ENCODE results near the gene EFCAB8.

The EFCAB8 gene

DNA sequence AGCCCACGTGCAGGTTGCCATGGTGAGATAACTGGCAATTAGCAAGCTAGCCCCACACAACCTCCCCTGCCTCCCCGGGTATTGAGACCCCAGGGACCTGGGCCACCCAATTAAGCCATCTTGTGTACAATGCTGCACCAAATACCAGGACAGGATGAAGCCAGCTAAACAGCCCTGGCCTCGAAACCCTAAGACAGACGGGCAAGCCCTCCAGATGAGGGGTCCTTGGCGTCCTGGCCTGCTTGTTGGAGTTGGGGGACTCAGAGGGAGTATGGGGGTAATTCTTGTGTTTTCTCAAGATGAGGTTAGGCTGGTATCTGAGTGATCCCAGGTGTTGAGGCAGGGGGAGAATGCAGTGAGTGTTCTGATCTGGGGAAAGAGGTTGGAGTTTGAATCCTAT is 47.8 kb upstream of the EFCAB8 start:
- TF ChIP-seq, protein P1, sequence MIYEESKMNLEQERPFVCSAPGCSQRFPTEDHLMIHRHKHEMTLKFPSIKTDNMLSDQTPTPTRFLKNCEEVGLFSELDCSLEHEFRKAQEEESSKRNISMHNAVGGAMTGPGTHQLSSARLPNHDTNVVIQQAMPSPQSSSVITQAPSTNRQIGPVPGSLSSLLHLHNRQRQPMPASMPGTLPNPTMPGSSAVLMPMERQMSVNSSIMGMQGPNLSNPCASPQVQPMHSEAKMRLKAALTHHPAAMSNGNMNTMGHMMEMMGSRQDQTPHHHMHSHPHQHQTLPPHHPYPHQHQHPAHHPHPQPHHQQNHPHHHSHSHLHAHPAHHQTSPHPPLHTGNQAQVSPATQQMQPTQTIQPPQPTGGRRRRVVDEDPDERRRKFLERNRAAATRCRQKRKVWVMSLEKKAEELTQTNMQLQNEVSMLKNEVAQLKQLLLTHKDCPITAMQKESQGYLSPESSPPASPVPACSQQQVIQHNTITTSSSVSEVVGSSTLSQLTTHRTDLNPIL (CRISPR knock-in tag; IDR thresholded peaks at IDR 0.05; ENCODE audit: low read depth) = no peak
- no peak for TF ChIP-seq ARNTL (CRISPR knock-in tag; IDR thresholded peaks at IDR 0.05; ENCODE audit: borderline replicate concordance, low read depth)
- TF ChIP-seq PPARA (CRISPR knock-in tag; IDR thresholded peaks at IDR 0.05; ENCODE audit: borderline replicate concordance) = no peak
- no peak for TF ChIP-seq RARB (CRISPR knock-in tag; IDR thresholded peaks at IDR 0.05)
- TF ChIP-seq, protein P2, sequence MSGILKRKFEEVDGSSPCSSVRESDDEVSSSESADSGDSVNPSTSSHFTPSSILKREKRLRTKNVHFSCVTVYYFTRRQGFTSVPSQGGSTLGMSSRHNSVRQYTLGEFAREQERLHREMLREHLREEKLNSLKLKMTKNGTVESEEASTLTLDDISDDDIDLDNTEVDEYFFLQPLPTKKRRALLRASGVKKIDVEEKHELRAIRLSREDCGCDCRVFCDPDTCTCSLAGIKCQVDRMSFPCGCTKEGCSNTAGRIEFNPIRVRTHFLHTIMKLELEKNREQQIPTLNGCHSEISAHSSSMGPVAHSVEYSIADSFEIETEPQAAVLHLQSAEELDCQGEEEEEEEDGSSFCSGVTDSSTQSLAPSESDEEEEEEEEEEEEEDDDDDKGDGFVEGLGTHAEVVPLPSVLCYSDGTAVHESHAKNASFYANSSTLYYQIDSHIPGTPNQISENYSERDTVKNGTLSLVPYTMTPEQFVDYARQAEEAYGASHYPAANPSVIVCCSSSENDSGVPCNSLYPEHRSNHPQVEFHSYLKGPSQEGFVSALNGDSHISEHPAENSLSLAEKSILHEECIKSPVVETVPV (CRISPR knock-in tag; IDR thresholded peaks at IDR 0.05) = no peak
- TF ChIP-seq ZNF8 (CRISPR knock-in tag; IDR thresholded peaks at IDR 0.05) = no peak
- TF ChIP-seq SNAI2 (CRISPR knock-in tag; IDR thresholded peaks at IDR 0.05) = no peak
- TF ChIP-seq ZFP3 (CRISPR knock-in tag; IDR thresholded peaks at IDR 0.05) = no peak
- no peak for TF ChIP-seq ISL1 (CRISPR knock-in tag; IDR thresholded peaks at IDR 0.05)
- TF ChIP-seq ZNF565 (CRISPR knock-in tag; conservative IDR thresholded peaks at IDR 0.05; ENCODE audit: low read depth) = no peak
- TF ChIP-seq ZFP30 (CRISPR knock-in tag; IDR thresholded peaks at IDR 0.05) = no peak
- TF ChIP-seq, protein P3, sequence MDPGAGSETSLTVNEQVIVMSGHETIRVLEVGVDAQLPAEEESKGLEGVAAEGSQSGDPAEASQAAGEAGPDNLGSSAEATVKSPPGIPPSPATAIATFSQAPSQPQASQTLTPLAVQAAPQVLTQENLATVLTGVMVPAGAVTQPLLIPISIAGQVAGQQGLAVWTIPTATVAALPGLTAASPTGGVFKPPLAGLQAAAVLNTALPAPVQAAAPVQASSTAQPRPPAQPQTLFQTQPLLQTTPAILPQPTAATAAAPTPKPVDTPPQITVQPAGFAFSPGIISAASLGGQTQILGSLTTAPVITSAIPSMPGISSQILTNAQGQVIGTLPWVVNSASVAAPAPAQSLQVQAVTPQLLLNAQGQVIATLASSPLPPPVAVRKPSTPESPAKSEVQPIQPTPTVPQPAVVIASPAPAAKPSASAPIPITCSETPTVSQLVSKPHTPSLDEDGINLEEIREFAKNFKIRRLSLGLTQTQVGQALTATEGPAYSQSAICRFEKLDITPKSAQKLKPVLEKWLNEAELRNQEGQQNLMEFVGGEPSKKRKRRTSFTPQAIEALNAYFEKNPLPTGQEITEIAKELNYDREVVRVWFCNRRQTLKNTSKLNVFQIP (CRISPR knock-in tag; IDR thresholded peaks at IDR 0.05; ENCODE audit: borderline replicate concordance, low read depth) = no peak
- no peak for TF ChIP-seq GLIS3 (CRISPR knock-in tag; IDR thresholded peaks at IDR 0.05)
- no peak for TF ChIP-seq TOX (CRISPR knock-in tag; IDR thresholded peaks at IDR 0.05; ENCODE audit: borderline replicate concordance)
- TF ChIP-seq CSDC2 (CRISPR knock-in tag; IDR thresholded peaks at IDR 0.05) = no peak
- no peak for TF ChIP-seq ESRRG (CRISPR knock-in tag; IDR thresholded peaks at IDR 0.05)
- no peak for TF ChIP-seq TCF4 (CRISPR knock-in tag; IDR thresholded peaks at IDR 0.05; ENCODE audit: borderline replicate concordance)
- no peak for TF ChIP-seq ZC3H10 (CRISPR knock-in tag; IDR thresholded peaks at IDR 0.05)
- no peak for ATAC-seq

DNA sequence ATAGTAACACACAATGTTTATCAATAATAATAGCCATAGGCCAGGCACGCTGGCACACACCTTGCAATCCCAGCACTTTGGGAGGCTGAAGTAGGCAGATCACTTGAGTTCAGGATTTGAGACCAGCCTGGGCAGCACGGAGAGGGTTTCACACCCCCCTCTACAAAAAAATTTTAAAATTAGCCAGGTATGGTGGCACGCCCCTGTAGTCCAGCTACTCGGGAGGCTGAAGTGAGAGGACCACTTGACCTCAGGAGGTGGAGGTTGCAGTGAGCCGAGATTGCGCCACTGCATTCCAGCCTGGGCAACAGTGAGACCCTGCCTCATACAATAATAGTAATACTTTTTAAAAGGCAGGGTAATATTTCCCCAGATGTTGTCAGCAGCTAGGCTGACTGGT is 46.8 kb upstream of the EFCAB8 start:
- no peak for TF ChIP-seq ISL1 (CRISPR knock-in tag; IDR thresholded peaks at IDR 0.05)
- TF ChIP-seq SNAI2 (CRISPR knock-in tag; IDR thresholded peaks at IDR 0.05) = no peak
- TF ChIP-seq TCF4 (CRISPR knock-in tag; IDR thresholded peaks at IDR 0.05; ENCODE audit: borderline replicate concordance) = no peak
- TF ChIP-seq, protein P4, sequence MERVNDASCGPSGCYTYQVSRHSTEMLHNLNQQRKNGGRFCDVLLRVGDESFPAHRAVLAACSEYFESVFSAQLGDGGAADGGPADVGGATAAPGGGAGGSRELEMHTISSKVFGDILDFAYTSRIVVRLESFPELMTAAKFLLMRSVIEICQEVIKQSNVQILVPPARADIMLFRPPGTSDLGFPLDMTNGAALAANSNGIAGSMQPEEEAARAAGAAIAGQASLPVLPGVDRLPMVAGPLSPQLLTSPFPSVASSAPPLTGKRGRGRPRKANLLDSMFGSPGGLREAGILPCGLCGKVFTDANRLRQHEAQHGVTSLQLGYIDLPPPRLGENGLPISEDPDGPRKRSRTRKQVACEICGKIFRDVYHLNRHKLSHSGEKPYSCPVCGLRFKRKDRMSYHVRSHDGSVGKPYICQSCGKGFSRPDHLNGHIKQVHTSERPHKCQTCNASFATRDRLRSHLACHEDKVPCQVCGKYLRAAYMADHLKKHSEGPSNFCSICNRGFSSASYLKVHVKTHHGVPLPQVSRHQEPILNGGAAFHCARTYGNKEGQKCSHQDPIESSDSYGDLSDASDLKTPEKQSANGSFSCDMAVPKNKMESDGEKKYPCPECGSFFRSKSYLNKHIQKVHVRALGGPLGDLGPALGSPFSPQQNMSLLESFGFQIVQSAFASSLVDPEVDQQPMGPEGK (CRISPR knock-in tag; IDR thresholded peaks at IDR 0.05; ENCODE audit: borderline replicate concordance) = no peak
- TF ChIP-seq RARB (CRISPR knock-in tag; IDR thresholded peaks at IDR 0.05) = no peak
- TF ChIP-seq ESRRG (CRISPR knock-in tag; IDR thresholded peaks at IDR 0.05) = no peak
- TF ChIP-seq ZFP30 (CRISPR knock-in tag; IDR thresholded peaks at IDR 0.05) = no peak
- TF ChIP-seq, protein P1 (CRISPR knock-in tag; IDR thresholded peaks at IDR 0.05; ENCODE audit: low read depth) = no peak
- TF ChIP-seq TOX (CRISPR knock-in tag; IDR thresholded peaks at IDR 0.05; ENCODE audit: borderline replicate concordance) = no peak
- TF ChIP-seq ZFP3 (CRISPR knock-in tag; IDR thresholded peaks at IDR 0.05) = no peak
- no peak for TF ChIP-seq GLIS3 (CRISPR knock-in tag; IDR thresholded peaks at IDR 0.05)
- TF ChIP-seq, protein P3 (CRISPR knock-in tag; IDR thresholded peaks at IDR 0.05; ENCODE audit: borderline replicate concordance, low read depth) = no peak
- TF ChIP-seq ZNF70 (CRISPR knock-in tag; IDR thresholded peaks at IDR 0.05) = no peak
- TF ChIP-seq, protein P5, sequence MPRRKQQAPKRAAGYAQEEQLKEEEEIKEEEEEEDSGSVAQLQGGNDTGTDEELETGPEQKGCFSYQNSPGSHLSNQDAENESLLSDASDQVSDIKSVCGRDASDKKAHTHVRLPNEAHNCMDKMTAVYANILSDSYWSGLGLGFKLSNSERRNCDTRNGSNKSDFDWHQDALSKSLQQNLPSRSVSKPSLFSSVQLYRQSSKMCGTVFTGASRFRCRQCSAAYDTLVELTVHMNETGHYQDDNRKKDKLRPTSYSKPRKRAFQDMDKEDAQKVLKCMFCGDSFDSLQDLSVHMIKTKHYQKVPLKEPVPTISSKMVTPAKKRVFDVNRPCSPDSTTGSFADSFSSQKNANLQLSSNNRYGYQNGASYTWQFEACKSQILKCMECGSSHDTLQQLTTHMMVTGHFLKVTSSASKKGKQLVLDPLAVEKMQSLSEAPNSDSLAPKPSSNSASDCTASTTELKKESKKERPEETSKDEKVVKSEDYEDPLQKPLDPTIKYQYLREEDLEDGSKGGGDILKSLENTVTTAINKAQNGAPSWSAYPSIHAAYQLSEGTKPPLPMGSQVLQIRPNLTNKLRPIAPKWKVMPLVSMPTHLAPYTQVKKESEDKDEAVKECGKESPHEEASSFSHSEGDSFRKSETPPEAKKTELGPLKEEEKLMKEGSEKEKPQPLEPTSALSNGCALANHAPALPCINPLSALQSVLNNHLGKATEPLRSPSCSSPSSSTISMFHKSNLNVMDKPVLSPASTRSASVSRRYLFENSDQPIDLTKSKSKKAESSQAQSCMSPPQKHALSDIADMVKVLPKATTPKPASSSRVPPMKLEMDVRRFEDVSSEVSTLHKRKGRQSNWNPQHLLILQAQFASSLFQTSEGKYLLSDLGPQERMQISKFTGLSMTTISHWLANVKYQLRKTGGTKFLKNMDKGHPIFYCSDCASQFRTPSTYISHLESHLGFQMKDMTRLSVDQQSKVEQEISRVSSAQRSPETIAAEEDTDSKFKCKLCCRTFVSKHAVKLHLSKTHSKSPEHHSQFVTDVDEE (CRISPR knock-in tag; IDR thresholded peaks at IDR 0.05) = no peak
- no peak for ATAC-seq

Measured in SK-N-SH treated with all-trans-retinoic acid at 6 μM for 48 hours (cell line).